Sigmoid colon (tissue), 7 donors: Measurements from ENCODE around the gene GRHPR. TPM values are rescaled to one million over a fixed set of nuclear protein-coding genes. Genes with fewer than 3 reads are reported as not detected.

Experiments
- DNase-seq: peaks from one replicate; pipeline ENCODE4 v3.0.0-alpha.2; 2019
- H3K27ac ChIP-seq, 4 donors: fragments of 200-600 bp; sonication (generic); one replicate each; pipeline ENCODE4 v1.5.1; 2016 to 2019; ENCODE audit warnings: mild to moderate bottlenecking in 1 of 4
- H3K27me3 ChIP-seq, 3 donors: fragments of 200-600 bp; sonication (generic); one replicate each; pipeline ENCODE4 v1.5.1; 2019; ENCODE audit warnings: mild to moderate bottlenecking in 1 of 3
- H3K36me3 ChIP-seq, 4 donors: fragments of 200-600 bp; sonication (generic); one replicate each; pipeline ENCODE4 v1.5.1; 2016 to 2019
- H3K4me1 ChIP-seq, 4 donors: fragments of 200-600 bp; sonication (generic); one replicate each; pipeline ENCODE4 v1.5.1; 2017 to 2019
- H3K4me3 ChIP-seq, 4 donors: fragments of 200-600 bp; sonication (generic); one replicate each; pipeline ENCODE4 v1.5.1; 2017 to 2019; ENCODE audit warnings: mild to moderate bottlenecking in 2 of 4, moderate library complexity in 1 of 4
- H3K9me3 ChIP-seq, 4 donors: fragments of 200-600 bp in 3 of 4; sonication (generic) in 3 of 4; one replicate each; pipeline versions ENCODE4 v1.5.1 to v1.6.1; 2013 to 2019
- EP300 ChIP-seq, 4 donors: sonication (generic); formaldehyde crosslinking; IDR thresholded peaks; one replicate each; pipeline ENCODE4 v1.6.1; 2017; ENCODE audit warnings: antibody characterized with exemption in 4 of 4
- POLR2A ChIP-seq, 2 donors: fragments of 450-650 bp; IDR thresholded peaks; one replicate each; pipeline ENCODE4 v1.6.1; 2016; ENCODE audit warnings: antibody characterized with exemption in 2 of 2, mild to moderate bottlenecking in 2 of 2, moderate library complexity in 2 of 2
- POLR2AphosphoS5 ChIP-seq, 4 donors: sonication (generic); formaldehyde crosslinking; IDR thresholded peaks; one replicate each; pipeline ENCODE4 v1.6.1; 2017; ENCODE audit warnings: antibody characterized with exemption in 4 of 4
- WGBS, 2 donors: extraction: QIAGEN DNeasy Blood & Tissue Kit; methylation state at CpG; one replicate each; pipeline ENCODE4 v1.1.7; 2013; 5-methylcytosine and 5-hydroxymethylcytosine counted together
- intact Hi-C: fragments of 100-400 bp; cut with DNase I; formaldehyde crosslinking; loops from one replicate; pipeline ENCODE4 v1.15.1; 2023
- polyA plus RNA-seq, 3 donors: library from polyadenylated mRNA; stranded (reverse); fragments of 200-250 nt; gene quantifications; one replicate each; pipeline ENCODE4 v1.2.3, GENCODE V29; 2013
- total RNA-seq, 4 donors: library from RNA; depleted of rRNA; stranded (reverse); fragments of >200 nt; gene quantifications; one replicate each; pipeline ENCODE4 v1.1.0, GENCODE V29; 2016
- TF ChIP-seq, protein P1 (sequence below), 4 experiments: fragments of 450-650 bp in 3 of 4; fragments of 200-600 bp in 1 of 4; IDR thresholded peaks; one replicate each; pipeline ENCODE4 v1.5.1; 2016 to 2019; ENCODE audit warnings: antibody characterized with exemption in 4 of 4, mild to moderate bottlenecking in 3 of 4, moderate library complexity in 2 of 4
- donor health status: healthy with polysubstance abuse.
- donor health status: Bipolar disorder and iron deficiency.
- donor health status: healthy.

Gene GRHPR
- total and polyA plus RNA-seq, 7 donors, result 84.1 to 165 (median 127) TPM

DNA sequence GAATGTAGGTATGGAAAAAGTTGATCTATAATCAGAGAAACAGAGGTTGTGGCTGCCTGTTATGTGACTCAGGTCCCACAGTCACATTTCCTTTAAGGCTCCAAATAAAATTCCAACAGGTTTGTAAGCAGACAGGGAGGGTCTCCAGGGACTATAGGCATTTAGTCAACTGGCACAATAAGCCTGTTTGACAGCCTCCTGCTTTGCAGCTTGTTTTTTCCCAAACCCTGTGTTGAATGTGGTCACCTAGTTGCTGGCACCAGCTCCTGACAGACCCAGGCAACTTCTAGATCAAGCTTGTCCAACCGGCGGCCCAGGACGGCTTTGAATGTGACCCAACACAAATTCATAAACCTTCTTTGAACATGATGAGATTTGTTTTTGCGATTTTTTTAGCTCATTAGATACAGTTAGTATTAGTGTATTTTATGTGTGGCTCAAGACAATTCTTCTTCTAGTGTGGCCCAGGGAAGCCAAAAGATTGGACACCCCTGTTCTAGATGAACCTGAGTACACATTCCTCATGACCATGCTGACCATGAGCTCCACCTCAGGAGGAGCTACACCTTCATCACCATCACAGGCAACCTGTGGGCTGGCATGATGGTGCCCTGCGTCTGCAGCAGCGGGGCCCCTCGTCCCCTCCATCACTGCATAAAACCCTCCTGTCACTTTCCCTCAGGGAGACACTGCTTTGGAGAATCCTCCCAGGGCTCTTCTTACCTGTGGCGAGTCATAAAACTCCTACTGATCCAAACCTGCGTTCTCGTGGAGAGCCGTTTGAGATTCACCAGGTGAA, 15.7 kb upstream of the GRHPR start:
- H3K27me3 ChIP-seq, result no peaks in the 10 kb centered on the region
- 90 to 92% methylated on average over 11 of the region's 11 CpGs for WGBS, 2 donors

DNA sequence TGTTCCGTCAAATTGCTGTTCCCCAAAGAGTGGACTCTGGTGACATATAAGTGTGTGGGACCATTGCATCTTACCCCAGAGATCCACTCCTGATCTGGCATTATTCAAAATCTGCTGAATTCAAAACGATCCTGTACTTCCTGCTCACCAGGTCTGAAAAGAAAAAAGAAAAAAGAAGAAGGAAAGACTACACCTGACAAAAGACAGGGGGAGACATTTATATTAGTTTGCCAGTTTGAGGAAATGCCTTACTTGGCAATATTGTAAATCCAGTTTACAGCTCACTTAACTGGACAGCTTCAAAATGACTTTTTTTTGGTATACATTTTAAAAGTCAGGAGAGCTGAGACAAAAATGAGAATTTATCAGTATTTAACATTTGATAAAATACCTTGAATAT, 15.0 kb upstream of the GRHPR start:
- H3K27me3 ChIP-seq, result no peaks in the 10 kb centered on the region
- H3K27ac ChIP-seq, result no peak overlapping the region
- DNase-seq, result no peak
- no peaks in the 10 kb centered on the region for H3K36me3 ChIP-seq
- no peaks in the 10 kb centered on the region for H3K4me1 ChIP-seq
- 49 to 52% methylated on average over 2 of the region's 2 CpGs for WGBS, 2 donors
- H3K9me3 ChIP-seq, result no peaks in the 10 kb centered on the region
- no peak overlapping the region for H3K4me3 ChIP-seq
- TF ChIP-seq POLR2AphosphoS5 (IDR thresholded peaks at IDR 0.05), result no peak
- TF ChIP-seq EP300 (IDR thresholded peaks at IDR 0.05), result no peak
- TF ChIP-seq, protein P1, sequence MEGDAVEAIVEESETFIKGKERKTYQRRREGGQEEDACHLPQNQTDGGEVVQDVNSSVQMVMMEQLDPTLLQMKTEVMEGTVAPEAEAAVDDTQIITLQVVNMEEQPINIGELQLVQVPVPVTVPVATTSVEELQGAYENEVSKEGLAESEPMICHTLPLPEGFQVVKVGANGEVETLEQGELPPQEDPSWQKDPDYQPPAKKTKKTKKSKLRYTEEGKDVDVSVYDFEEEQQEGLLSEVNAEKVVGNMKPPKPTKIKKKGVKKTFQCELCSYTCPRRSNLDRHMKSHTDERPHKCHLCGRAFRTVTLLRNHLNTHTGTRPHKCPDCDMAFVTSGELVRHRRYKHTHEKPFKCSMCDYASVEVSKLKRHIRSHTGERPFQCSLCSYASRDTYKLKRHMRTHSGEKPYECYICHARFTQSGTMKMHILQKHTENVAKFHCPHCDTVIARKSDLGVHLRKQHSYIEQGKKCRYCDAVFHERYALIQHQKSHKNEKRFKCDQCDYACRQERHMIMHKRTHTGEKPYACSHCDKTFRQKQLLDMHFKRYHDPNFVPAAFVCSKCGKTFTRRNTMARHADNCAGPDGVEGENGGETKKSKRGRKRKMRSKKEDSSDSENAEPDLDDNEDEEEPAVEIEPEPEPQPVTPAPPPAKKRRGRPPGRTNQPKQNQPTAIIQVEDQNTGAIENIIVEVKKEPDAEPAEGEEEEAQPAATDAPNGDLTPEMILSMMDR (IDR thresholded peaks at IDR 0.05), result no peak
- no peak for TF ChIP-seq POLR2A (IDR thresholded peaks at IDR 0.05)
- intact Hi-C loops, result no loop called here

More for the DNA sequence above, 15.7 kb upstream of the GRHPR start:
- Histone ChIP-seq H3K9me3 (no peaks in the 10 kb centered on the region), H3K4me3 (no peak overlapping the region), H3K4me1 (no peaks in the 10 kb centered on the region), H3K36me3 (no peaks in the 10 kb centered on the region), H3K27ac (no peak overlapping the region)
- DNase-seq, result no peak
- no peak for TF ChIP-seq POLR2AphosphoS5 (IDR thresholded peaks at IDR 0.05)
- no peak for TF ChIP-seq POLR2A (IDR thresholded peaks at IDR 0.05)
- TF ChIP-seq EP300 (IDR thresholded peaks at IDR 0.05), result no peak
- TF ChIP-seq, protein P1 (IDR thresholded peaks at IDR 0.05), result no peak
- intact Hi-C loops, result no loop called here

DNA sequence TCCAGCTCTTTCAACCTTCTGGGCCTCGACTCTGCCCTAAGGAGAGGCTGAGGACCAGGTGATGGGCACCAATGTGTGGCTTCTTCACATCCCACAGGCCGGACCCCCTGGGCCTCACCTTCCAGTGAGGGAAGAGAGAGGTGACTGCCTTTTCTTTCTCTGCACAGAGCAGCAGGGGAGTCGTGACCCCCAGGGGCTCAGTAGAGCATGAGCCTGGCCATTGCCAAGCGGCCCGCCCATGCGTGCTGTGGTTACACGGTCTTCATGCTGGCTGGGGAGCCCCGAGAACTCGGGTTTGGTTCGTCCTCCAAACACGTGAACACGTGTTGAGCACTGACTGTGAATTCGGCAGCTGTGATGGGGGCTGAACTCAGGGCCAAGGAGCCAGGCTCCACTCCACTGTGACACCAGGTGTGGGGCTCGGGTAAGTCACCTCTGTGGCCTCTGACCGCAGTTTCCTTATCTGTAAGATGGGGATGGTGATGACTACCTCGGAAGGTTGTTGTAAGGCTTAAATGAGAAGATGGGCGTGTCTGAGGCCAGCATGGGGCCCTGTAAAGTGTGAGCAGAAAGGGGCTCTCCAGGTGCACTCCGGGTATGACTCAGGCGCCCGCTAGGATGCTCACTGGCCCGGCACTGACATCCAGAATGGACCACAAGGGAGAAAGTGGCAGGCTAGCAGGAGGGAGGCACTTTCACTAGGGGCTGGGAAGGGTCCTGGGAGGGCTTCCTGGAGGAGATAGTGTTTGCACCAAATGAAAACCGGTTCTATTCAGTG, 13.4 kb upstream of the GRHPR start:
- DNase-seq, result no peak
- no peak overlapping the region for H3K4me3 ChIP-seq
- no peak overlapping the region for H3K27ac ChIP-seq
- WGBS, 2 donors, result 65 to 82% methylated on average over 22 of the region's 22 CpGs
- no peak for TF ChIP-seq EP300 (IDR thresholded peaks at IDR 0.05)
- no peak for TF ChIP-seq POLR2A (IDR thresholded peaks at IDR 0.05)
- no peak for TF ChIP-seq POLR2AphosphoS5 (IDR thresholded peaks at IDR 0.05)
- TF ChIP-seq, protein P1 (IDR thresholded peaks at IDR 0.05), result no peak
- H3K4me1 ChIP-seq, result no peaks in the 10 kb centered on the region
- no peaks in the 10 kb centered on the region for H3K9me3 ChIP-seq
- no peaks in the 10 kb centered on the region for H3K27me3 ChIP-seq
- intact Hi-C loops, result no loop called here
- no peaks in the 10 kb centered on the region for H3K36me3 ChIP-seq

DNA sequence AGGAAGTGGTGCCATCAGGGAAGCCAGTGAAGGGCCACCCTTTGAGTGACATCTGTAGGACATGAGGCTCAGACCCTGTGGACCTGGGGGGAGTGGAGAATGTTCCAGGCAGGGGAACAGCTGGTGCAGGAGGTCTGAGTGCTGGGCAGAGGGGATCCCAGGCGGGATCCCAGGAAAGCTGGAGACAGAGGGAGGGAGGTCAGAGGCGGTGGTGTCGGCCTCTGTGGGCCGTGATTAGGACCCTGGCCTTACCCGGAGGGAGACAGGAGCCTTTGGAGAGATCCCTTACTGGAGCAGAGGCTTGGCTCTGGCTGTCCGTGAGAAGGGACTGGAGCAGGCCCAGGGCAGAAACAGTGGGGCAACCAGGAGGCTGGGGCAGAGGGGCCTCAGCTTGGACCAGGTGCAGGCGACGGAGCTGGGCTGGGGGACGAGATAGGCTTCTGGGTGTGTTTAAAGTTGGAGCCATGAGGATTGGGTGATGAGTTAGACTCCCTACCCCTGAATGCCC, 12.1 kb upstream of the GRHPR start:
- intact Hi-C loops, result no loop called here
- no peak overlapping the region for H3K4me3 ChIP-seq
- no peak for DNase-seq
- no peak overlapping the region for H3K27ac ChIP-seq
- 88 to 92% methylated on average over 9 of the region's 9 CpGs for WGBS, 2 donors
- H3K36me3 ChIP-seq, result no peaks in the 10 kb centered on the region
- no peak for TF ChIP-seq POLR2AphosphoS5 (IDR thresholded peaks at IDR 0.05)
- TF ChIP-seq, protein P1 (IDR thresholded peaks at IDR 0.05), result no peak
- TF ChIP-seq EP300 (IDR thresholded peaks at IDR 0.05), result no peak
- no peak for TF ChIP-seq POLR2A (IDR thresholded peaks at IDR 0.05)
- peaks cover 0 to 11% (median 8%) of the 10 kb centered on the region in 4 donors for H3K4me1 ChIP-seq
- H3K27me3 ChIP-seq, result no peaks in the 10 kb centered on the region
- no peaks in the 10 kb centered on the region for H3K9me3 ChIP-seq
